RPMI7951 (cell line): ENCODE measurements around the gene C2orf76. TPM values are rescaled to one million over a fixed set of nuclear protein-coding genes. Genes with fewer than 3 reads are reported as not detected.
"Not testable (repeated sequence)": the region's sequence is repeated elsewhere in the genome, so short reads cannot be mapped to it uniquely, and the experiment has no call there.

ENCODE experiments used
- DNase-seq: peaks from one replicate; pipeline ENCODE4 v3.0.0-alpha.2; 2012; ENCODE audit warnings: low read depth
- total RNA-seq: library from RNA; depleted of rRNA; stranded (reverse); fragments of >200 nt; shearing (Covaris generic); gene quantifications from 2 replicates; pipeline ENCODE4 v1.2.3, GENCODE V29; 2014

Gene C2orf76
- total RNA-seq, 1 experiment from 2014 or later = 23.7 TPM

- no peak for DNase-seq
Observed at GRCh38 chr2:119294671-119295070, 72.0 kb downstream of the C2orf76 start.

- peak; percentile 24 for DNase-seq
Observed at GRCh38 chr2:119293900-119294299, 72.7 kb downstream of the C2orf76 start.

- peak; percentile 30 for DNase-seq
Observed at GRCh38 chr2:119293254-119293653, 73.4 kb downstream of the C2orf76 start.

- peak; percentile 69 for DNase-seq
Observed at GRCh38 chr2:119292226-119292625, 74.4 kb downstream of the C2orf76 start.

- DNase-seq = no peak
Observed at GRCh38 chr2:119291588-119292167, 75.0 kb downstream of the C2orf76 start.

- peak; percentile 18 for DNase-seq
Observed at GRCh38 chr2:119290859-119291587, 75.6 kb downstream of the C2orf76 start.

- DNase-seq = no peak
Observed at GRCh38 chr2:119289642-119290041, 77.0 kb downstream of the C2orf76 start.

GRCh38 chr2:119289093-119289492 is 77.5 kb downstream of the C2orf76 start:
- no peak for DNase-seq

GRCh38 chr2:119288576-119288975 is 78.1 kb downstream of the C2orf76 start:
- no peak for DNase-seq

- DNase-seq = no peak
Observed at GRCh38 chr2:119286661-119287060, 80.0 kb downstream of the C2orf76 start.

- peak; percentile 92 for DNase-seq
Observed at GRCh38 chr2:119283873-119284331, 82.7 kb downstream of the C2orf76 start.

GRCh38 chr2:119282996-119283511 is 83.6 kb downstream of the C2orf76 start:
- DNase-seq = peak; percentile 21

- DNase-seq = no peak
Observed at GRCh38 chr2:119282146-119282995, 84.3 kb downstream of the C2orf76 start.

- DNase-seq = no peak
Observed at GRCh38 chr2:119280680-119281079, 86.0 kb downstream of the C2orf76 start.

- DNase-seq = no peak
Observed at GRCh38 chr2:119279666-119280065, 87.0 kb downstream of the C2orf76 start.

- DNase-seq = no peak
Observed at GRCh38 chr2:119278946-119279345, 87.7 kb downstream of the C2orf76 start.

GRCh38 chr2:119278385-119278784 is 88.2 kb downstream of the C2orf76 start:
- not testable (repeated sequence) for DNase-seq

- no peak for DNase-seq
Observed at GRCh38 chr2:119276864-119277263, 89.8 kb downstream of the C2orf76 start.

- no peak for DNase-seq
Observed at GRCh38 chr2:119267604-119268003, 99.0 kb downstream of the C2orf76 start.

- DNase-seq = no peak
Observed at GRCh38 chr2:119266091-119266589, 100.5 kb downstream of the C2orf76 start.

- DNase-seq = no peak
Observed at GRCh38 chr2:119265693-119266066, 101.0 kb downstream of the C2orf76 start.
